NT2/D1 (cell line): ENCODE results near the gene RNLS.

Experiments used
- YY1 ChIP-seq: IDR thresholded peaks from 2 replicates; pipeline ENCODE4 v1.6.1; 2011; ENCODE audit not compliant: insufficient read length, insufficient read depth
- ZNF274 ChIP-seq: IDR thresholded peaks from 2 replicates; pipeline ENCODE4 v1.6.1; 2011; ENCODE audit warnings: mild to moderate bottlenecking, low read depth, low read length

- TF ChIP-seq YY1 (no peak), ZNF274 (no peak)
Observed at GRCh38 chr10:88404133-88404532, 179.0 kb downstream of the RNLS start.
